GM19467 (cell line): Measurements from ENCODE around the gene SDR42E2.

Experiments used
- ATAC-seq: cut with Tn5 transposase; IDR thresholded peaks from one replicate; pipeline ENCODE4 v1.9.1; 2021; ENCODE audit warnings: mild to moderate bottlenecking, moderate library complexity; ENCODE audit not compliant: unreplicated experiment

SDR42E2 gene

DNA sequence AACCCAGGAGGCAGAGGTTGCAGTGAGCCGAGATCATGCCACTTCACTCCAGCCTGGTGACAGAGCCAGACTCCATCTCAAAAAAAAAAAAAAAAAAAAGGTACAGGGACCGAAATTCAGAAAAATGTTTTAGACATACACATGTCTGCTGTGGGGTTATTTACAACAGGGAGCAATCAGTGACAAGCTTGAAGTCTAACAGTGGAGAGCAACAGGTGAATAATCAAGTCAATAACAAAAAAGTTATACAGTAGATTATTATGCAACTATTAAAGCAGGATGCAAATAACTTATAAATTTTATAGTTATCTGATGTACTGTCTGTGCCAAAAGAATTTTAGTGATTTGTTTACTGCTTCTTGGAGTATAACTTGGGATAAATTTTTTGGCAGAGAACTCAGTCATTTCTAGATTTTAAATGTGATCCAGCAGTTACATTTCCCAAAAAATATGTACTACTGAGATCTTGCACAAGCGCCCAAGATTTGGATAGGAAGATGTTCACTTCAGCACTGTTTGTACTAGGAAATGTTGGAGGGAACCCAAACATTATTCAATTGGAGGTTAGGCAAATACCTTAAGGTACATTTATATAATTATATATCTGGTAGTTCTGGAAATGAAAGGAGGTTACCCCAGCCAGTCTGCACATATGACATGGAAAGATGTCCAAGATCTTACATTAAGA lies 77.9 kb downstream of the SDR42E2 start:
- ATAC-seq: no peak
